Measurements from ENCODE around the gene ZNF80.
"Not testable (repeated sequence)": the region's sequence is repeated elsewhere in the genome, so short reads cannot be mapped to it uniquely, and the experiment has no call there.

Gene ZNF80

GRCh38 chr3:114237478-114237877 is at the start of gene ZNF80:
Gene ZNF80, minus strand, starts transcription at chr3:114237578. Its CDS starts 504 bp downstream, at chr3:114237074.
- not testable (repeated sequence) for DNase-seq (ENCODE audit: low read depth, low spot score)

GRCh38 chr3:114286266-114286665 is 48.9 kb upstream of the ZNF80 start:
- no peak for DNase-seq (ENCODE audit: low read depth, low spot score)

GRCh38 chr3:114285648-114286230 is 48.4 kb upstream of the ZNF80 start:
- no peak for DNase-seq (ENCODE audit: low read depth, low spot score)

GRCh38 chr3:114284644-114285043 is 47.3 kb upstream of the ZNF80 start:
- no peak for DNase-seq (ENCODE audit: low read depth, low spot score)

- DNase-seq (ENCODE audit: low read depth, low spot score): not testable (repeated sequence)
Observed at GRCh38 chr3:114276856-114277255, 39.5 kb upstream of the ZNF80 start.

- DNase-seq (ENCODE audit: low read depth, low spot score): no peak
Observed at GRCh38 chr3:114274929-114275328, 37.6 kb upstream of the ZNF80 start.

GRCh38 chr3:114272271-114272670 is 34.9 kb upstream of the ZNF80 start:
- DNase-seq (ENCODE audit: low read depth, low spot score): peak; percentile 49

GRCh38 chr3:114270019-114270418 is 32.6 kb upstream of the ZNF80 start:
- DNase-seq (ENCODE audit: low read depth, low spot score): no peak

GRCh38 chr3:114260152-114260551 is 22.8 kb upstream of the ZNF80 start:
- no peak for DNase-seq (ENCODE audit: low read depth, low spot score)

- DNase-seq (ENCODE audit: low read depth, low spot score): no peak
Observed at GRCh38 chr3:114259566-114259965, 22.2 kb upstream of the ZNF80 start.

GRCh38 chr3:114253505-114253904 is 16.1 kb upstream of the ZNF80 start:
- DNase-seq (ENCODE audit: low read depth, low spot score): no peak

GRCh38 chr3:114252954-114253353 is 15.6 kb upstream of the ZNF80 start:
- DNase-seq (ENCODE audit: low read depth, low spot score): no peak

GRCh38 chr3:114242947-114243346 is 5.6 kb upstream of the ZNF80 start:
- no peak for DNase-seq (ENCODE audit: low read depth, low spot score)

GRCh38 chr3:114241262-114241661 is 3.9 kb upstream of the ZNF80 start:
- no peak for DNase-seq (ENCODE audit: low read depth, low spot score)

- DNase-seq (ENCODE audit: low read depth, low spot score): not testable (repeated sequence)
Observed at GRCh38 chr3:114238146-114238785, 888 bp upstream of the ZNF80 start.

- no peak for DNase-seq (ENCODE audit: low read depth, low spot score)
Observed at GRCh38 chr3:114235431-114235830, 1.9 kb downstream of the ZNF80 start.

GRCh38 chr3:114234745-114235144 is 2.6 kb downstream of the ZNF80 start:
- no peak for DNase-seq (ENCODE audit: low read depth, low spot score)

- no peak for DNase-seq (ENCODE audit: low read depth, low spot score)
Observed at GRCh38 chr3:114231616-114232015, 5.8 kb downstream of the ZNF80 start.

GRCh38 chr3:114227076-114227475 is 10.3 kb downstream of the ZNF80 start:
- no peak for DNase-seq (ENCODE audit: low read depth, low spot score)

GRCh38 chr3:114226313-114226712 is 11.1 kb downstream of the ZNF80 start:
- no peak for DNase-seq (ENCODE audit: low read depth, low spot score)

- DNase-seq (ENCODE audit: low read depth, low spot score): no peak
Observed at GRCh38 chr3:114223143-114223542, 14.2 kb downstream of the ZNF80 start.

- DNase-seq (ENCODE audit: low read depth, low spot score): no peak
Observed at GRCh38 chr3:114221881-114222264, 15.5 kb downstream of the ZNF80 start.

- no peak for DNase-seq (ENCODE audit: low read depth, low spot score)
Observed at GRCh38 chr3:114221165-114221880, 16.1 kb downstream of the ZNF80 start.

Measured in smooth muscle cell of the brain vasculature (primary cell).